ENCODE measurements around the gene ANK2.

Gene ANK2

GRCh38 chr4:113131136-113131535 lies 81.7 kb downstream of the ANK2 start:
- no peaks in the 10 kb centered on the region for H3K36me3 ChIP-seq
- TF ChIP-seq CTCF (IDR thresholded peaks at IDR 0.05; ENCODE audit: low read depth, low read length), result no peak
- no peaks in the 10 kb centered on the region for H3K27me3 ChIP-seq
- DNase-seq, result no peak
- H3K9me3 ChIP-seq, result no peaks in the 10 kb centered on the region
- H3K4me1 ChIP-seq, result no peaks in the 10 kb centered on the region
- H3K4me3 ChIP-seq (ENCODE audit: low read depth, low read length), result no peak overlapping the region

GRCh38 chr4:113131621-113132020 lies 82.2 kb downstream of the ANK2 start:
- no peak for DNase-seq
- no peaks in the 10 kb centered on the region for H3K27me3 ChIP-seq

GRCh38 chr4:113141901-113142346 lies 92.5 kb downstream of the ANK2 start:
- Histone ChIP-seq H3K36me3 (no peaks in the 10 kb centered on the region), H3K4me3 (ENCODE audit: low read depth, low read length) (no peak overlapping the region), H3K4me1 (peaks cover 10% of the 10 kb centered on the region; the same call in 1 of the 2 replicates), H3K27me3 (no peaks in the 10 kb centered on the region), H3K9me3 (no peaks in the 10 kb centered on the region)
- DNase-seq, result no peak
- no peak for TF ChIP-seq CTCF (IDR thresholded peaks at IDR 0.05; ENCODE audit: low read depth, low read length)

More at GRCh38 chr4:113131621-113132020, 82.2 kb downstream of the ANK2 start:
- Histone ChIP-seq H3K36me3 (no peaks in the 10 kb centered on the region), H3K9me3 (no peaks in the 10 kb centered on the region), H3K4me1 (no peaks in the 10 kb centered on the region), H3K4me3 (ENCODE audit: low read depth, low read length) (no peak overlapping the region)
- TF ChIP-seq CTCF (IDR thresholded peaks at IDR 0.05; ENCODE audit: low read depth, low read length), result no peak

GRCh38 chr4:113142351-113142750 lies 92.9 kb downstream of the ANK2 start:
- DNase-seq, result no peak
- H3K4me3 ChIP-seq (ENCODE audit: low read depth, low read length), result no peak overlapping the region

GRCh38 chr4:113144091-113144490 lies 94.6 kb downstream of the ANK2 start:
- H3K36me3 ChIP-seq, result no peaks in the 10 kb centered on the region
- no peak for TF ChIP-seq CTCF (IDR thresholded peaks at IDR 0.05; ENCODE audit: low read depth, low read length)
- peaks cover 10% of the 10 kb centered on the region; the same call in 1 of the 2 replicates for H3K4me1 ChIP-seq
- no peaks in the 10 kb centered on the region for H3K9me3 ChIP-seq
- no peak overlapping the region for H3K4me3 ChIP-seq (ENCODE audit: low read depth, low read length)
- DNase-seq, result no peak
- H3K27me3 ChIP-seq, result no peaks in the 10 kb centered on the region

More at GRCh38 chr4:113142351-113142750, 92.9 kb downstream of the ANK2 start:
- peaks cover 10% of the 10 kb centered on the region; the same call in 1 of the 2 replicates for H3K4me1 ChIP-seq
- H3K27me3 ChIP-seq, result no peaks in the 10 kb centered on the region
- no peaks in the 10 kb centered on the region for H3K36me3 ChIP-seq
- H3K9me3 ChIP-seq, result no peaks in the 10 kb centered on the region
- no peak for TF ChIP-seq CTCF (IDR thresholded peaks at IDR 0.05; ENCODE audit: low read depth, low read length)

GRCh38 chr4:113145147-113145518 lies 95.7 kb downstream of the ANK2 start:
- Histone ChIP-seq H3K36me3 (no peaks in the 10 kb centered on the region), H3K4me1 (peaks cover under 1% of the 10 kb centered on the region; the same call in 1 of the 2 replicates), H3K9me3 (no peaks in the 10 kb centered on the region), H3K27me3 (no peaks in the 10 kb centered on the region), H3K4me3 (ENCODE audit: low read depth, low read length) (no peak overlapping the region)
- no peak for DNase-seq
- TF ChIP-seq CTCF (IDR thresholded peaks at IDR 0.05; ENCODE audit: low read depth, low read length), result no peak

Data from BE2C (cell line).